HG03520 (cell line): ENCODE results near the gene SURF1.
"Not testable (repeated sequence)": the region's sequence is repeated elsewhere in the genome, so short reads cannot be mapped to it uniquely, and the experiment has no call there.

Experiments
- ATAC-seq: cut with Tn5 transposase; IDR thresholded peaks from one replicate; pipeline ENCODE4 v1.9.1; 2021; ENCODE audit warnings: mild to moderate bottlenecking, moderate library complexity; ENCODE audit not compliant: unreplicated experiment

Gene SURF1

DNA sequence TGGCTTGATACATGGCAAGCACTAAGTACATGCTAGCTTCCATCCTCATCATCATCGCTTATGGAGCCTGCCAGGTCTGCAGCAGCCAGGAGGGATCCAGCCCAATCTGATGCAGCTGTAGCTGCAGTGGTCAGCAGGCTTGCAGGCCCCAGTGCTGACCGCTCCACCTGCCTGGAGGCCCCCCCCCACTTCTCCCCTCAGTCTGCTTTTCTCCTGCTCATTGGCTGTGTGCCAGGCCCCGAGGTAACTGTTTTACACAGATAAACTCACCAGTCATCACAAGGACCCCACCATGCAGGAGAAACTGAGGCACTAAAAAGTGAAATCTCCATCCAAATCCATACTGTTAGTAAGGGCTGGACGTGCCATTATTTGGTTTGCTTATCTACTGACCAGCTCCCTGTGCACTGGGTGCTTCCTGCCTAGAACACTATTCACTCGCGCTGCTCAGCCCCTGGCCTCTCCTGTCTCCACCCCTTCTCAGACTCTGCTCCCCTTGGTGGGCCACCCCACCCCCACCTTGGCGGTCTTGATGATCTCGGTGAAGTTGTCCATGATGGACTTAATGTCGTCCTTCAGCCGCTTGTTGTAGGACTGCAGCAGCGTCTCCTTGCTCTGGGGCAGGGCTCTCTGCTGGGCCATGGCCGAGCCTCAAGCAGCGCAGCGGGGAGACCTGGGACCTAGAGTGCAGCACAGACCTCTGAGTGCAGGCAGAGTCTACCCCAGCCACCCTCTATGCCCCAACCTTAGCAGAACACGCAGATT, 10.1 kb downstream of the SURF1 start:
- no peak for ATAC-seq

DNA sequence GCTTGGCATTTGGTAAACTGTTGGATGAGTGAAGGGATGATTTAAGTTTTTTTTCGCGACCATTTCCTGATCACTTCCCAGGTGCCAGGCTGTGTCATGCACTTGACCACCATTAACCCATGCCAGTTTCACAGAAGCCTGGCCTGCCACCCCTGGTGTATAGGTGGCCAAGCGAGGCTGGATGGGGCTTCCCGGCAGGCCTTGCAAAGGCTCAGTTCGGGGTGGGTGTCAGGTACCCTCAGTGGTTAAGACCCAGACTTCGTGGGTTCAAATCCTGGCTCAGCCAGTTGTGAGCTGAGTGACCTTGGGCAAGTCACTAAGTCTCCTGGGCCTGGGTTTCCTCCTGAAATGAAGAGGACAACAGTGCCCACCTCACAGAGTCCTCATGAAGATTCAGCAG, 10.7 kb downstream of the SURF1 start:
- no peak for ATAC-seq

DNA sequence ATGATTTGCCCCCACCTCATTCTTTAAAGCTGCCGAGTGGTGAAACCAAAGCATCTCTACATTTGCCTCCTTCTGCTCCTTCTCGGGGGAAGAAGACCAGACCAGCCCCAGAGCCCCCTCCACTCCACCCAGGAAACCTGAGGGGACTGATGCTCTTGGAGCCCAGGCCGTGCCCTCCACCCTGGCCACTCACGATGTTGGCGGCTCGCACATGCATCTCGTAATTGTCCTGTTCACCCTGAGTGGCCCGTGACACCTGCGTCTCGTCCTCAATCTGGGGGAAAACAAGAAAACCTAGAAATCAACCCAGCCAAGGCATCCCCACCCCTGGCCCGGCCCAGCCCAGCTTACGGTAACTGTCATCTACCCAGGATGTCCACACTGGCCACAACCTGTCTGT, 11.3 kb downstream of the SURF1 start:
- no peak for ATAC-seq

DNA sequence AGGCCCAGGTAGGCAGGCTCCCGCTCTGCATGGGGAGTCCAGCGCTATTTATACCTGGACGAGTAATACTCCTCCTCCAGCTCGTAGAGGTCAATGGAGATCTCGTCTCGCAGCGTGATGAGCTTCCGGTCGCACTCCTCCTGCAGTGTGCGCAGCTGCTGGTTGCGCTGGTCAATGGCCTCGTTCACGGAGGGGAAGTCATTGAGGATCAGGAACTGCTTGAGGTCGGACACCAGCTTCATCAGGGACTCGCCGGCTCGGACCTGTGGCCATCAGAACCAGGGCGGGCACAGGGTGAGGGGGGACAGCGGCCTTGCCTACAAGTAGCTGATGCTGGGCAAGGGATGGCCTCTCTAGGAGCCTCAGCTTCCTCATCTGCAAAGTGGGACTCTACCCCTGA, 12.2 kb downstream of the SURF1 start:
- no peak for ATAC-seq

DNA sequence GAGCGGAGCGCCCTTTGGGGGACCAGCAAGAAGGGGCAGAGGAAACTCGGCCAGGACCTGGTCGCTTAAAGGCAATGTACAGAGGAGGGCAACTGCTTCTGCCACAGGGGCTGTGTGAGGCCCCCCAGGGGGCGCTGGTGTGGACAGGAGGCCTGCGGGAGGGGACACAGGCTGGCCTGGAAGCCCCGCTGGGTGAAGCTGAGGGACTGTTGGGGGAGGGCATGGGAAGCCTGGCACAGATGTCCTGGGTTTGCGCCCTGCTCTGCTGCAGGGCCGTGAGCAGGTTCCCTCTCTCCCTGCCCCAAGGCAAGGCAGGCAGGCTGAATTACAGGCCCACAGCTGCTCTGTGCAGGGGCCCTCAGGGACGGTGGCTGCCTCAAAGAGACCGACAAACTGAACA, 13.7 kb downstream of the SURF1 start:
- no peak for ATAC-seq

DNA sequence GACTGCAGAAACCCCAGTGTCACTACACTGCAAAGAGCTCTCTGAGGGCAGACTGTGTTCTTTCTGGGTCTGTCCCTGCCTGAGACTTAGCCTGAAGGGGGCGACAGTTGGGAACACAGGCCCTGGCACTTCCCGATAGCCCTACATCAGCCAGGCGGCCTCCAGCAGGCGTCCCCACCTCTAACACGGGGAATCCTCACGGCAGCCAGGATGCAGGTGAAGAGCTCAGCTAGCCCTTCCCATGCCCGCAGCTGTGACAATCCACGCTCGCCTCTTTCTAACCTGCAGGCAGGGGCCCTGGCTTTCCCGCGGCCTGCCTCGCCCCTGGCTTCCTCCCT, 14.2 kb downstream of the SURF1 start:
- no peak for ATAC-seq

DNA sequence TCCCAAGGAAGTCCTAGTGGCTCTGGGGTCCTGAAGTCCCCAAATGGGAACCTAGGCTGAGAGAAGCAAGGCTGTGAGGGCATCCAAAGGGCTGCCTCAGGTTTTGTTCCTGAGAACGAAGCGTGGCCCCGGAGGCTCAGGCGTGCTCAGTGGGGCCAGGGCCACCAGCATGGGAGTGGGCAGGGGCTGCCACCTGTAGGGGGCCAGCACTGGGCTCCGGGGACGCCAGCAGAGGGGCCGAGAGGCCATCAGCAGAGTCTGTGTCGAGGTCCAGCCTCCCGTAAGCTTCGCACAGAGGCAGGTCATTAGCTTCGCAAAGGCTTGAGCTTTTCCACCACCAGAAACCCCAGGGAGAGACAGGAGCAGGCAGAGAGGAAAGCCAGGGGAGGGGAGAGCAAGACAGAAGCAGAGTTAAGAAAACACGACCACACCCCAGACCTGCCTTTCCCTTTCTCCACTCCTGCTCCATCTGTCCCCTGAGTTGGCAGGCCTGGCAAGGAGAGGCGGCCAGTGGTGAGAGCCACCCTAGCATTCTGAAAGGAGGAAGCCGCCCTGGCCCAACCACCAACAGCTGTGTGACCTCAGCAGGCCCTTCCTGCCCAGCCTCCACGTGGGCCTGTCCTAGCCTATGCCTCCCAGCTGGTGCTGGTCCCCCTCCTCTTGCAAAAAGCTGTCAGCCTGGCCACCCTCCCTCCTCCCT, 14.8 kb downstream of the SURF1 start:
- ATAC-seq = no peak

DNA sequence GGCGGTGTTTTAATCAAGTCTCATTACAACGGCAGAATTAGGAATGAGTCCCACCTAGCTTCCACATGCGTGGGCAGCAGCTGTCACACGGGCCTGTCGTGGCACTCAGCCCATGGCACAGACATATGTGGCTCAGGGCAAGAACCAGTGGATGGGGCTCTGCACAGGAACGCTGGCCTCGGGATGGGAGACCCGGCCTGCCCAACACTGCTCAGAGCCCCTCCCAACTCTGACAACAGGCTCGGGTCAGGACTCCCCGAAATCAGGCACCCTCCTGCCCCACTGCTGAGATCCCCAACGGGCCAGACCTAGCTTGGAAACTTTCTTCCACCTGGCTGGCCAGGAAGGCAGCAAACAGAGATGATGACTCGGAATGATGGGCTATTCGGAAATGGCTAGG, 15.4 kb downstream of the SURF1 start:
- ATAC-seq = no peak

DNA sequence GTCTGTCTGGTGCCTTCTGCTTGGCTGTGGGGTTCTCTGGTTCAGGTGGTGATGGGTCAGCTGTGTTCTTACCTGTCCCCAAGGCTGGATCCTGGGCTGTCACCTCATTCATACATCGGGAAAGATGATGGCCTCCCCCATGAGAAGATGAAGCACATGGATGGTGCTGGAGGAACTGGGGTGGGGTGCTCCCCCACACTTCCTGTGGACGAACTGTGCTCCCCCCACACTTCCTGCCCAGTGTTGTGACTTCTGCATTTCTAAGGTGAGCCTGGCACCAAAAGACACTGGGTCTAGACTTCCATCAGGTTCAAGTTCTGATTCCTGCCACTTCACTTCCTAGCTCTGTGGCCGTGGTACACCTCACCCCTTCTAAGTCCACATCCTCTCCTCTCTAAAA, 16.0 kb downstream of the SURF1 start:
- ATAC-seq = no peak

DNA sequence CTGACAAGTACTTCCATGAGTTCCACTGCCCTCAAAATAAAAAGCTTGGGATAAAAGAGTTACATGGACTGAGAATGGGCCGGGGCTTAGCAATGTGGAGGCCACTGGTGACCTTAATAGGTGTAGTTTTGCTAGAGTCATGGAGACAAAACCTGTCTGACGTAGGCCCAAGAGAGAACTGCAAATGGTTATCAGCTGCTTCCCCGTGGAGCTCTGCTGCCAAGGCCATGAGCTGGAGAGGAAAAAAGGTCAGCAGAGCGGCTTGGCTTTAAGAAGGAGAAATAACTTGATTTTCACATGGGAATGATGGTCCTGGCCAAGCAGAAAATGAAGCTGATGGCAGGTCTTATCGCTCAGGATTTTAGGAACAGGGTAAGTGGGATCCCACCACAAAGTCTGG, 16.6 kb downstream of the SURF1 start:
- ATAC-seq = no peak

DNA sequence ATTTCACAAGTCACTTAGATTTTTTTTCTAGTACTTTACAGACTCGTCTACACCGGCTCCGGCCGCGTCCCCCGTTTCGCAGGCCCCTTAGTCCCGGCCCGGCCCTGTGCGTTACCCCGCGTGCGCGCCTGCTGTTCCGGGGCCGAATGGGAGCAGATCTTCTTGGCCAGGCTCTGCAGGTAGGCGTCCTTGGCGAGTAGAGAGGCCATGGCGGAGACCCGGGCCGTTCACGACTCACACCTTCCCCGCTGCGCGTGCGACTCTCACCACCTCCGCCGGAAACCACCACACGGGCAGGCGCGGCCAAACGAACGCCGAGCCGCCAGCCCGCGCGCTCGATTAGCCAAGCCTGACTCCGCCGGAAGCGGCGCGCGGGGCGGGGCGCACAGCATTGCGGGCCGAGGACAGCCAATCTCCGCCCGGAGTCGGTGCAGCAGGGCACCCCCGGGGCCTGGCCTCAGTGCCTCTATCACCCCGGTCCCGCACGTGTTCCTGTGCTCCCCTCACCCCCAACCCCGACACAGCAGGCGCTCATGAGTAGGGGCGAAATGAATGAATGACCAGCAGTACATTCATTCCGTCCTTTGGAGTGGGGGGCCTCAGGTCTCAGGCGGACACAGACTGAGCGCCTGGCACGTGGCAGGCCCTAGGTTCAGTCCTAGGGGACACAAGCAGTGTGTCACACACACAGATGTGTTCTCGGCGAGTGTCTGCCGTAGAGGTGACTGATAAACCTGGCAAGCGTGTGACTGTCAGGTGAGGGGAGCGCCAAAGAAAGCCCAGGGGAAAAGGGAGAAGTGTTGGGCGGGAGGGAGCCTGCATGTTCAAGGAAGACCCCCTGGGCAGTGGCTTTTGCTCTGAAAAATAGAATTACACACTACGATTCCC, 20.1 kb downstream of the SURF1 start, which contains the start of gene SURF6:
Gene SURF6 (minus strand): TSS at position 265 of the 888 bp plus-strand sequence. CDS start 56 bp downstream, at position 209.
- peak; percentile 69 for ATAC-seq

DNA sequence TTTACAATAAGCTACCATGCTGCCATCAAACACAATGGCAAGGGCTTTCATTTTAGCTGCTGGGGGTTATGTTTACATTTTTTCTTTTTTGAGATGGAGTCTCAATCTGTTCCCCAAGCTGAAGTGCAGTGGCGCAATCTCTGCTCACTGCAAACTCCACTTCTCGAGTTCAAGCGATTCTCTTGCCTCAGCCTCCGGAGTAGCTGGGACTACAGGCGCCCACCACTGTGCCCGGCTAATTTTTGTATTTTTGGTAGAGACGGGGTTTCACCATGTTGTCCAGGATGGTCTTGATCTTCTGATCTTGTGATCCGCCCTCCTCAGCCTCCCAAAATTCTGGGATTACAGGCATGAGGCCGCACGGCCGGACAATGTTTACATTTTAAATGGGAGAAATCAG, 21.4 kb downstream of the SURF1 start:
- not testable (repeated sequence) for ATAC-seq

DNA sequence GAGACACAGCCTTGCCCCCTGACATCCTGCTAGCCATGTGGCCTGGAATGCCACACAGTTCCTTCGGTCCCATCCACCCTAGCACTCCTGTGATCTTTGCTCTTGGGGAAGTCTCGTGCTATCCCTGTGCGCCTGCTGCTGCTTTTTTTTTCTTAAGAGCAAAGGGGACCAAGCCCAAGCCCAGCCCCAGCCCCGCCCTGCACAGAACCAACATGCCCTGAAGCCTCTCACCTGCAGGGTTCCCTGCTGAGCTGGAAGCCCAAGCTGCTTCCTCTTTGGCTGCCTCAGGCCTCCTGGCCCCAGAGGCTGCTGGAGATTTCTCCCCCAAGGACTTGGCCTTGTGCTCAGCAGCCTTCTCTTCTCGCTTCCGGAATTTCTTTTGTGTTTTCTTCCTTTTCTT, 22.1 kb downstream of the SURF1 start:
- no peak for ATAC-seq

DNA sequence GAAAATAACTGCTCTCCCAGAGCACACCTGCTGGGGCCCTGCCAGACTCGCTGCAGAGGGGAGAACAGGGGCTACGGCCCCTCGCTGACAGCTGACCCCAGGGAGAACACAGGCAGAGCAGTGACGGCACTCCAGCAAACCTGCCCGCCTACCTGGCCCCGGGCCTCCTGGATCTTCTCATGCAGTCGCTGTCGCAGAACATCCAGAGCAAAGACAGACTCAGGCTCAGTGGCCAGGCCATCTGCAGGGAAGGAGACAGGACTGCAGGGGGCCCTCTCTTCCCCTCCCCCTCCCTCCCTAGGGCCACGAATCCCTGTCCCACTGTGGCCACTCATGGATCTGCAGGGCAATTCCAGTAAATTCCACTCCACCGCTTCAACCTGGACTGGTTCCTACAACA, 22.7 kb downstream of the SURF1 start:
- ATAC-seq = no peak

DNA sequence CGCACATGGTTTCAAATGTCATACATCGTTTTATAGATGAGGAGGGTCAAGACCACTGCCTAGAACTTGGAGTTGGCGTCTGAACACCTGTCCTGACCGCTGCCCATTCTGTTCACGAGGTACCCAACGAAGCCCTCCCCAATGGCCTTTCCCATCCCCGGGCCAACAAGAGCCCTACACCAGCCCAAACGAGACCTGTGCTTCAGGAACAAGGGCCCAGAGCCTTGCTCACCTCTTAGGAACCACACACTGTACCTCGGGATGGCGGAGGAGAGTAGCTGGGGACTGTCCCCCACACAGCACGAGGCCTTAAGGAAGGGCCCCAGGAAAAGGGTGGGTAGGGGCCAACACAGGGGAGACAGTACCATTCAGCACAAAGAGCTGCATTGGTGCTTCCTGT, 23.3 kb downstream of the SURF1 start:
- no peak for ATAC-seq

DNA sequence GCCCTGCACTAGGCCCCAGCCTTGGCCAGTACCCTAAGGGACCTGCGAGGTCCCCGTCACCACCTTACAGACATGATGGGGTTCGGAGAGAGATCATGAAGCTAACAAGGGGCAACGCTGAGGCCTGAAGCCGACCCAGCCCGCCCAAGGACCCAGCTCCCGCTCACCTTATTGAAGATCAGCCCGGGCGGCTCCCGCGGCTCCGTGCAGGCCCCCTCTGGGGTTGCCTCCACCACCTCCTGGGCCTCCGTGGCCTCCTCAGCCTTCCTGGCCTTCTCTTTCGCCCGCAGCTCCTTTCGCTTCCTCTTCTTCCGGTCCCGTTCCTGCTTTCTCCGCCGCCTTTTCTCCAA, 23.9 kb downstream of the SURF1 start:
- ATAC-seq = no peak

DNA sequence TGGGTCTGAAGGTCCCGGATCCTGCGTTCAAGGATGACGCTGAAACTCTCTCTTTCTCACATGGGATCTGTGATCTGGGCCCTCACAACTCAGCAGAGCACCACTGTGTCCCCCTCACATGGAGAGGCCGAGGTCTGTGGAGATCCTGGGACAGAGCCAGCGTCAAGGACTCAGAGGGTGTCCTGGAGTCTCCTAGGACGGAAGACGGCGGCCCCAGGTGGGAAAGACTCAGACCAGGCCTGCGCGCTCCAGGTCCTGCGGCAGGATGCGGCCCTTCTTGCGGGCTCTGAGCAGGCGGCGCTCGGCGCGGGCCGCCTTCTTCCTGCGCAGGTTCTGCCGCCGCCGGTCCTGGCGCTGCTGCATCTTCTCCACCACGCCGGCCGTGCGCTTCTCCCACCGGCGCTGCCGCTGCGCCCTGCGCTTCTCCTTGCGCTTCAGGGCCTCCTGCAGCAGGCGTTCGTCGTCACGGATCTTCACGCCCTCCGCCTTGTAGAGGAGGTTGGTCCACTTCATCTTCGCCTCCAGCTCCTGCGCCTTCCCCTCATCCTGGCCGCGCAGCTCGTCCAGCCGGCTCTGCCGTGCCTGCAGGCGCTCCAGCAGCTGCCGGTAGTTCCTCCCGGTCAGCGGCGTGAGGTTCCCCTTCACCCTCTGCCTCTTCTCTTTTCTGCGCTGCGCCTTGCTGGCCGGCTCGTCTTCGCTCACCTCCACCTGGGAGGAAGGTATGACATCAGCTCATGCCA, 24.5 kb downstream of the SURF1 start:
- ATAC-seq = no peak

DNA sequence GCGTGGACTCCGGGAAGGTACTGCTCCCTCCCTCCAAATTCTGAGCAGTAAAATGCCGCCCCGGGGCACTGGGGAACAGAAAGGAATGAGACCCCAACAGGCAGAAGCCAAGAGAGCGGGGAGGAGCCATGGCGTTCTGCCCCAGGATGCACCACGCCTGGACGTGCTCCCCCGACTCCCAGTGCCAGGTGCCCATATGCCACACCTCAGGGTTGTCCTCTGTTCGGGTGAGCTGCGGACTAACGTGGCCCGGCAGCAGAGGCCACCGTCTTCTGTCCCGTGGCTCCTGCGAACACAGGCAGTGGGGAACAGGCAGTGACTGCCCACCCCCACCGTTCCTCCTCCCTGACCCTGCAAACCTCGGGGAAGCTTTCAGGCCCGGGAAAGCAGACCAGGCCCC, 25.1 kb downstream of the SURF1 start:
- ATAC-seq = no peak

DNA sequence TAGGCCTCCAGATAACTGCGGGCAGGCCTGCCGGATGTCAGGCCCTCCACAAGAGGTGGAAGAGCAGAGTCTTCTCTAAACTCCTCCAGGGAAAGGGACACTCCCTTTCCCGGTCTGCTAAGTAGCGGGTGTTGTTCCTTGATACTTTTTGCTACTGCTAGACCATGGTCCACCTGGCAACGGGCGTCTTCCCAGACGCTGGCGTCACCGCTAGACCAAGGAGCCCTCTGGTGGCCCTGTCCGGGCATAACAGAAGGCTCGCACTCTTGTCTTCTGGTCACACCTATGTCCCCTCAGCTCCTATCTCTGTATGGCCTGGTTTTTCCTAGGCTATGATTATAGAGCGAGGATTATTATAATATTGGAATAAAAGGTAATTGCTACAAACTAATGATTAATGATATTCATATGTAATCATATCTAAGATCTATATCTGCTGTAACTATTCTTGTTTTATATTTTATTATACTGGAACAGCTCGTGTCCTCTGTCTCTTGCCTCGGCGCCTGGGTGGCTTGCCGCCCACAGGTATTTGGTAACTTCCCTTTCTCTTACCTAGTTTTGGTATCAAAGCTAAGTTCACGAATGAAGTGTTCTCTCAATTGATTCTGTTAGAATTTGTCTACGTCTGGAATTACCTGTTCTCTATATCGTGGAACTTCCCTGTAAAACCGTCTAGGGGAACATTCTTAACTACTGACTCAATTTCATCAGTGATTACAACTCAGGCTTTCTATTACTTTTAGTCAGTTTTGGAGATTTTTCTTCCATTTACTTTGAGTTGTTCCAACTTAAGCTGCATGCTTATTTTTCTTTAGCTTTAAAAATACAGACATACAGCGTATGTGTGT, 26.8 kb downstream of the SURF1 start:
- ATAC-seq = not testable (repeated sequence)

DNA sequence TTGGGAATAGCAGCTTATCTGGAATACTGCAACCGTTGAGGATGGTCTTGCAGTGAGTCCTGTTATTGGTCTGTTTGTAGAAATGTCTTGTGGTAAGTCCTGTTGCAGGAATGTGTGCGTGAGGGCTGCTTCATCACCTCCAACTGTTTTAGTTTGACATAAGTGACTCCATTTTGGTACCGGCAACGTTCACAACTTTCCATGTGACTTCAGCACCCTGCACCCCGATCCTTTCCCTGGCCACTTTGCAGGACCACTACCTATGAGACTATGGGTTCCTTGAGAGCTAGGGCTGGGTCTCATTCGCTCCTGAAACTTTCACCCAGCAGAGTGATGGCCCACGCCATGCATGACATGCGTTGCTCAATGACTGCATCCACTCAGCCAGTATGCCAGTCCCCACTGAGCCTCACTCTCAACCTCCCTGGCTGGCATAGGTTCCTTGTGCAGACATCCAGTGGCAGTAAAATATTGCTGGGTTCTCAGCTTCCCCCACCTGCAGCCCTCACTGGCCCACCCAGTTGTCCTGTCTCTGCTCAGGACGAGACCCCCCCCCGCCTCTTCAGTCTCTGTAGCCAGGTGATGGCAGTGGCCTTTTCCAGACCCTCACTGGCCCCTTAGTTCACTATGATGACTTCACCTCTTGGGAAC, 28.3 kb downstream of the SURF1 start:
- no peak for ATAC-seq
